Activated T-helper 17 cell treated with anti-CD3 and anti-CD28 coated beads, Interleukin-2, amount 50 U/mL, for 72 hours (primary cell): ENCODE results near the gene CRK. TPM values are rescaled to one million over a fixed set of nuclear protein-coding genes. Genes with fewer than 3 reads are reported as not detected.

ENCODE experiments used
- ATAC-seq: fragments of 150-1000 bp; cut with Tn5 transposase; replicated peaks from 2 replicates; pipeline ENCODE4 v1.10.0; 2021; ENCODE audit warnings: mild to moderate bottlenecking, moderate library complexity
- H3K27ac Mint-ChIP-seq: one replicate; pipeline ENCODE4 v1.8.0; 2022; ENCODE audit warnings: mixed read lengths
- H3K27me3 Mint-ChIP-seq: one replicate; pipeline ENCODE4 v1.8.0; 2022; ENCODE audit warnings: mixed read lengths
- H3K36me3 Mint-ChIP-seq: one replicate; pipeline ENCODE4 v1.8.0; 2022; ENCODE audit warnings: low read depth, mild to moderate bottlenecking, mixed read lengths
- H3K4me1 Mint-ChIP-seq: one replicate; pipeline ENCODE4 v1.8.0; 2022; ENCODE audit warnings: mixed read lengths
- H3K4me3 Mint-ChIP-seq: one replicate; pipeline ENCODE4 v1.8.0; 2022; ENCODE audit warnings: mild to moderate bottlenecking, mixed read lengths
- H3K9me3 Mint-ChIP-seq: one replicate; pipeline ENCODE4 v1.8.0; 2022; ENCODE audit warnings: mixed read lengths
- total RNA-seq, 2 donors: library from RNA; stranded (reverse); gene quantifications; one replicate each; pipeline ENCODE4 v1.2.3, GENCODE V29; 2022

CRK gene
- total RNA-seq, 2 donors from 2014 or later, result 15.5 to 21.6 TPM

- Mint-ChIP-seq H3K36me3 (peaks cover 5% of the 10 kb centered on the region), H3K4me3 (peak overlapping the region; percentile 80), H3K9me3 (no peaks in the 10 kb centered on the region), H3K4me1 (peaks cover 12% of the 10 kb centered on the region), H3K27me3 (no peaks in the 10 kb centered on the region), H3K27ac (peak overlapping the region; percentile 70)
- peak; percentile 77 for ATAC-seq
Measured at GRCh38 chr17:1491443-1492248, 35.6 kb upstream of the CRK start.

- Mint-ChIP-seq H3K27ac (peak overlapping the region; percentile 52), H3K36me3 (peaks cover 7% of the 10 kb centered on the region), H3K9me3 (no peaks in the 10 kb centered on the region), H3K4me1 (peaks cover 12% of the 10 kb centered on the region), H3K27me3 (no peaks in the 10 kb centered on the region), H3K4me3 (peak overlapping the region; percentile 83)
- ATAC-seq, result peak; percentile 75
Measured at GRCh38 chr17:1490643-1491442, 34.8 kb upstream of the CRK start.

GRCh38 chr17:1488826-1489270 is 32.8 kb upstream of the CRK start:
- H3K9me3 Mint-ChIP-seq, result no peaks in the 10 kb centered on the region
- H3K36me3 Mint-ChIP-seq, result peaks cover 15% of the 10 kb centered on the region
- H3K4me1 Mint-ChIP-seq, result peaks cover 12% of the 10 kb centered on the region
- no peaks in the 10 kb centered on the region for H3K27me3 Mint-ChIP-seq
- peak overlapping the region; percentile 83 for H3K4me3 Mint-ChIP-seq
- no peak overlapping the region for H3K27ac Mint-ChIP-seq
- ATAC-seq, result no peak

- Mint-ChIP-seq H3K27ac (no peak overlapping the region), H3K9me3 (no peaks in the 10 kb centered on the region), H3K4me3 (peak overlapping the region; percentile 83), H3K4me1 (peaks cover 12% of the 10 kb centered on the region), H3K36me3 (peaks cover 22% of the 10 kb centered on the region), H3K27me3 (no peaks in the 10 kb centered on the region)
- ATAC-seq, result peak; percentile 22
Measured at GRCh38 chr17:1487939-1488825, 32.1 kb upstream of the CRK start.

- no peaks in the 10 kb centered on the region for H3K27me3 Mint-ChIP-seq
- ATAC-seq, result peak; percentile 60
- no peaks in the 10 kb centered on the region for H3K9me3 Mint-ChIP-seq
- H3K4me1 Mint-ChIP-seq, result peaks cover 12% of the 10 kb centered on the region
- H3K36me3 Mint-ChIP-seq, result peaks cover 30% of the 10 kb centered on the region
- H3K4me3 Mint-ChIP-seq, result peak overlapping the region; percentile 83
- peak overlapping the region; percentile 83 for H3K27ac Mint-ChIP-seq
Measured at GRCh38 chr17:1486802-1487695, 31.0 kb upstream of the CRK start.

GRCh38 chr17:1485423-1486376 is 29.7 kb upstream of the CRK start:
- Mint-ChIP-seq H3K27me3 (no peaks in the 10 kb centered on the region), H3K27ac (peak overlapping the region; percentile 48), H3K4me3 (peak overlapping the region; percentile 83), H3K36me3 (peaks cover 43% of the 10 kb centered on the region), H3K9me3 (no peaks in the 10 kb centered on the region), H3K4me1 (peaks cover 10% of the 10 kb centered on the region)
- ATAC-seq, result peak; percentile 46

GRCh38 chr17:1484676-1485422 is 28.8 kb upstream of the CRK start:
- peak overlapping the region; percentile 48 for H3K27ac Mint-ChIP-seq
- H3K36me3 Mint-ChIP-seq, result peaks cover 47% of the 10 kb centered on the region
- peaks cover 5% of the 10 kb centered on the region for H3K4me1 Mint-ChIP-seq
- H3K9me3 Mint-ChIP-seq, result no peaks in the 10 kb centered on the region
- H3K27me3 Mint-ChIP-seq, result no peaks in the 10 kb centered on the region
- peak overlapping the region; percentile 66 for H3K4me3 Mint-ChIP-seq
- peak; percentile 20 for ATAC-seq

GRCh38 chr17:1484060-1484535 is 28.1 kb upstream of the CRK start:
- Mint-ChIP-seq H3K27ac (peak overlapping the region; percentile 15), H3K9me3 (no peaks in the 10 kb centered on the region)
- ATAC-seq, result no peak

GRCh38 chr17:1482680-1483079 is 26.6 kb upstream of the CRK start:
- H3K4me1 Mint-ChIP-seq, result peaks cover 5% of the 10 kb centered on the region
- H3K9me3 Mint-ChIP-seq, result no peaks in the 10 kb centered on the region
- no peak for ATAC-seq
- H3K4me3 Mint-ChIP-seq, result no peak overlapping the region
- no peak overlapping the region for H3K27ac Mint-ChIP-seq
- H3K36me3 Mint-ChIP-seq, result peaks cover 69% of the 10 kb centered on the region
- H3K27me3 Mint-ChIP-seq, result no peaks in the 10 kb centered on the region

More at GRCh38 chr17:1484060-1484535, 28.1 kb upstream of the CRK start:
- Mint-ChIP-seq H3K4me1 (peaks cover 5% of the 10 kb centered on the region), H3K27me3 (no peaks in the 10 kb centered on the region), H3K36me3 (peaks cover 55% of the 10 kb centered on the region), H3K4me3 (peak overlapping the region; percentile 66)

- ATAC-seq, result no peak
- Mint-ChIP-seq H3K27me3 (no peaks in the 10 kb centered on the region), H3K4me3 (no peak overlapping the region), H3K4me1 (peaks cover under 1% of the 10 kb centered on the region), H3K27ac (no peak overlapping the region), H3K9me3 (no peaks in the 10 kb centered on the region), H3K36me3 (peaks cover 73% of the 10 kb centered on the region)
Measured at GRCh38 chr17:1481736-1482135, 25.7 kb upstream of the CRK start.

- no peaks in the 10 kb centered on the region for H3K9me3 Mint-ChIP-seq
- H3K27ac Mint-ChIP-seq, result no peak overlapping the region
- no peak for ATAC-seq
Measured at GRCh38 chr17:1480747-1481465, 24.9 kb upstream of the CRK start.

More at GRCh38 chr17:1480747-1481465, 24.9 kb upstream of the CRK start:
- Mint-ChIP-seq H3K36me3 (peaks cover 75% of the 10 kb centered on the region), H3K4me1 (no peaks in the 10 kb centered on the region), H3K27me3 (no peaks in the 10 kb centered on the region), H3K4me3 (no peak overlapping the region)
